Measurements from ENCODE around the gene PDZK1IP1. TPM values are rescaled to one million over a fixed set of nuclear protein-coding genes. Genes with fewer than 3 reads are reported as not detected.

Gene PDZK1IP1
- total and polyA plus RNA-seq, 2 donors (not counting 3 experiments of a cell fraction or from before 2014, with no cell fraction given): 0.52 TPM; not detected in 1

GRCh38 chr1:47213230-47213963, 23.6 kb upstream of the PDZK1IP1 start:
- peak; percentile 84 for DNase-seq (ENCODE audit: low read depth, low spot score)

More at GRCh38 chr1:47213230-47213963, 23.6 kb upstream of the PDZK1IP1 start:
- Histone ChIP-seq H3K9me3 (replicated peaks; ENCODE audit: control insufficient read depth, insufficient read depth, low read length) (no peaks in the 10 kb centered on the region), H3K4me2 (ENCODE audit: insufficient read depth, low read length) (peak overlapping the region; percentile 0), H3K9ac (replicated peaks; ENCODE audit: extremely low read depth, insufficient read depth, low read length) (no peak overlapping the region), H3K79me2 (ENCODE audit: control insufficient read depth, insufficient read depth, low read length) (no peaks in the 10 kb centered on the region), H3K36me3 (ENCODE audit: control insufficient read depth in 2 of 2, extremely low read depth in 1 of 2, insufficient read depth in 2 of 2, low read length in 2 of 2) (peaks cover 3 to 5% of the 10 kb centered on the region in 2 experiments), H3K27ac (ENCODE audit: insufficient read depth, low read depth, low read length) (peak overlapping the region; percentile 92), H4K20me1 (replicated peaks; ENCODE audit: control insufficient read depth, extremely low read depth, insufficient read depth, low read length) (no peaks in the 10 kb centered on the region), H3K9me1 (replicated peaks; ENCODE audit: control insufficient read depth, extremely low read depth, insufficient read depth, low read length) (no peaks in the 10 kb centered on the region), H3K4me1 (ENCODE audit: control insufficient read depth, extremely low read depth, insufficient read depth, low read length) (peaks cover 58% of the 10 kb centered on the region), H2AFZ (ENCODE audit: low read depth, low read length) (no peak overlapping the region), H3K4me3 (replicated peaks in 1 of 3; ENCODE audit: insufficient read depth in 1 of 3, low read depth in 1 of 3, low read length in 3 of 3) (no peak overlapping the region), H3K27me3 (ENCODE audit: control insufficient read depth in 2 of 2, insufficient read depth in 2 of 2, low read length in 2 of 2) (no peaks in the 10 kb centered on the region)
- no peak for FAIRE-seq
- intact Hi-C loops (cut with micrococcal nuclease) (no loop called here), dilution Hi-C loops (cut with MboI; ENCODE audit: extremely low pct_ligation_motif_present, low sequenced_read_pairs) (no loop called here)
- ChIA-PET CTCF (interaction anchor here (1.1 to 4.6 kb wide), 5 partner anchors 13 to 49 kb away, joined by 4 to 38 read pairs (median 10); no protein-coding TSS in a partner anchor), POLR2A (interaction anchor here (1.0 to 3.0 kb wide), 3 partner anchors 13 to 15 kb away, joined by 3 to 25 read pairs (median 4); no protein-coding TSS in a partner anchor)
- BruUV-seq (replicated peaks): no TSS peak
- TF ChIP-seq, protein P1, sequence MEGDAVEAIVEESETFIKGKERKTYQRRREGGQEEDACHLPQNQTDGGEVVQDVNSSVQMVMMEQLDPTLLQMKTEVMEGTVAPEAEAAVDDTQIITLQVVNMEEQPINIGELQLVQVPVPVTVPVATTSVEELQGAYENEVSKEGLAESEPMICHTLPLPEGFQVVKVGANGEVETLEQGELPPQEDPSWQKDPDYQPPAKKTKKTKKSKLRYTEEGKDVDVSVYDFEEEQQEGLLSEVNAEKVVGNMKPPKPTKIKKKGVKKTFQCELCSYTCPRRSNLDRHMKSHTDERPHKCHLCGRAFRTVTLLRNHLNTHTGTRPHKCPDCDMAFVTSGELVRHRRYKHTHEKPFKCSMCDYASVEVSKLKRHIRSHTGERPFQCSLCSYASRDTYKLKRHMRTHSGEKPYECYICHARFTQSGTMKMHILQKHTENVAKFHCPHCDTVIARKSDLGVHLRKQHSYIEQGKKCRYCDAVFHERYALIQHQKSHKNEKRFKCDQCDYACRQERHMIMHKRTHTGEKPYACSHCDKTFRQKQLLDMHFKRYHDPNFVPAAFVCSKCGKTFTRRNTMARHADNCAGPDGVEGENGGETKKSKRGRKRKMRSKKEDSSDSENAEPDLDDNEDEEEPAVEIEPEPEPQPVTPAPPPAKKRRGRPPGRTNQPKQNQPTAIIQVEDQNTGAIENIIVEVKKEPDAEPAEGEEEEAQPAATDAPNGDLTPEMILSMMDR (IDR thresholded peaks at IDR 0.05; ENCODE audit: extremely low read depth in 1 of 2, insufficient read depth in 1 of 2, low read depth in 1 of 2, low read length in 2 of 2): no peak
- peak; percentile 43 for TF ChIP-seq JUN (IDR thresholded peaks at IDR 0.05; ENCODE audit: borderline replicate concordance, insufficient read depth, insufficient read length, low read depth)
- no peak for TF ChIP-seq POLR2A (IDR thresholded peaks at IDR 0.05; ENCODE audit: low read depth, low read length)
- peak; percentile 69 for TF ChIP-seq FOS (IDR thresholded peaks at IDR 0.05; ENCODE audit: borderline replicate concordance, insufficient read depth, low read length)
- TF ChIP-seq EZH2 (IDR thresholded peaks at IDR 0.05; ENCODE audit: borderline replicate concordance, low read depth, low read length, severe bottlenecking): no peak
